HFF-Myc (cell line): Measurements from ENCODE around the gene TMEM221.

ENCODE experiments used
- DNase-seq: peaks from one replicate; pipeline ENCODE4 v3.0.0-alpha.2; 2011; ENCODE audit warnings: low read depth; ENCODE audit errors: extremely low read depth
- H3K4me3 ChIP-seq: replicated peaks from 2 replicates; pipeline ENCODE4 v1.5.1; 2011; ENCODE audit warnings: low read depth, mild to moderate bottlenecking, control low read depth, low read length
- CTCF ChIP-seq: IDR thresholded peaks from 2 replicates; pipeline ENCODE4 v1.5.1; 2012; ENCODE audit warnings: mild to moderate bottlenecking, low read depth, low read length, control low read depth; ENCODE audit errors: missing control alignments

TMEM221 gene

DNA sequence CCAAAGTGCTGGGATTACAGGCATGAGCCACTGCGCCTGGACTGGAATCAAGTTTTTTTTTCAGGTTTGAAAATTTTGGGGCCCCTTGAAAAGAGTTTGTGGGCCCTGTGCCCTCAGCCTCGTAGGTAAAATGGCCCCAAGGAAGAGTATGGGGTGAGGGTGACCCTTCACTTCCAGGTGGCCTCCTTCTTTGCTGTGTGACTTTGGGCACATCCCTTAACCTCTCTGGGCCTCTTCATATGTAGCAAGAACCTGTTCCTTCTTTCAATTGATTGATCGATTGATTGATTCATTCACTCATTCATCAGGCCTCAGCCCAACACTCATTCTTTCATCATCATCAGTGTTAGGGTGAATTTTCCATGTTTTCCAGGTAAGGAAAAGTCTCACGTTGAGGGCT, 3.4 kb upstream of the TMEM221 start:
- TF ChIP-seq CTCF, result no peak
- DNase-seq, result no peak
- no peak overlapping the region for H3K4me3 ChIP-seq

GRCh38 chr19:17450264-17451075, 2.0 kb upstream of the TMEM221 start:
- no peak for DNase-seq
- no peak overlapping the region for H3K4me3 ChIP-seq
- TF ChIP-seq CTCF, result no peak

- no peak overlapping the region for H3K4me3 ChIP-seq
- no peak for DNase-seq
- no peak for TF ChIP-seq CTCF
Observed at GRCh38 chr19:17447704-17448130, 751 bp downstream of the TMEM221 start.

DNA sequence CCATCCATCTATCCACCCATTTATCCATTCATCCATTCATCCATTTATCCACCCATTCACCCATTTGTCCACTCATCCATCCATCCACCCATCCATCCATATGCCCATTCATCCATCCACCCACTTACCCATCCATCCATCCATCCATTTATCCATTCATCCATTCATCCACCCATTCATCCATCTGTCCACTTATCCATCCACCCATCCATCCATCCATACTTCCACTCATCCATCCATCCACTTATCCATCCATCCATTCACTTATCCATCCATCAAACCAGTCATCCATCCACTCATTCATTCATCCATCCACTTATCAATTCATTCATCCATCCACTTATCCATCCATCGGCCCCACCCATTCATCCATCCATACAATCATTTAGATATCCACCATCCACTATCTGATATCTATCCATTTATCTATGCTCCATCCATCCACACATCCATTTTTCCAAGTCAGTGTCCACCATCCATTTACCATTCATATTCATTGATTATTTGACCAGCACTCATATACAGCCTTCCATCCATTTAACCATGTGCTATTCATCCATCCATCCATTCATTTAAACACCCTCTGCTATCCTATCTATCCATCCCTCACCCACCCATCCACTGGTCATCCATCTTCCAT, 2.8 kb downstream of the TMEM221 start:
- no peak for DNase-seq
- TF ChIP-seq CTCF, result no peak
- H3K4me3 ChIP-seq, result no peak overlapping the region

GRCh38 chr19:17441241-17442021, 7.0 kb downstream of the TMEM221 start:
- no peak for DNase-seq
- no peak overlapping the region for H3K4me3 ChIP-seq
- TF ChIP-seq CTCF, result no peak

DNA sequence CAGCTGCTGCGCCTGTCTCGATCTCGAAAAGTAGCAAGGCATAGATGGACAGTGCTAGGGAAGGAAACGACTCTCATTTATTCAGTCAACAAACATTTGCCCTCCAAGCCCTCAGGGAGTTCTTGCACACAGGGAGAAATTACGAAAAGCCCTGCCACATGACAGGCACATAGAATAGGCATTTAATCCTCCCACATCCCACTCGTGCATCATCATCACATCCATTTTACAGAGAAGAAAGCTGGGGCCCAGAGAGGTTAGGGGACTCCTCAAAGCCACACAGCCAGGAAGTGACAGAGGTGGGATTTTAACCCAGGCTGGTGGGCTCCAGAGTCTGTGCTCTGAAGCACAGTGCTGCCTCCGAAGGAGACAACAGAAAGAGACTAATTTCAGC, 11.6 kb downstream of the TMEM221 start:
- no peak for DNase-seq
- no peak for TF ChIP-seq CTCF
- no peak overlapping the region for H3K4me3 ChIP-seq
